ENCODE measurements around the gene EXOSC9.

DNA sequence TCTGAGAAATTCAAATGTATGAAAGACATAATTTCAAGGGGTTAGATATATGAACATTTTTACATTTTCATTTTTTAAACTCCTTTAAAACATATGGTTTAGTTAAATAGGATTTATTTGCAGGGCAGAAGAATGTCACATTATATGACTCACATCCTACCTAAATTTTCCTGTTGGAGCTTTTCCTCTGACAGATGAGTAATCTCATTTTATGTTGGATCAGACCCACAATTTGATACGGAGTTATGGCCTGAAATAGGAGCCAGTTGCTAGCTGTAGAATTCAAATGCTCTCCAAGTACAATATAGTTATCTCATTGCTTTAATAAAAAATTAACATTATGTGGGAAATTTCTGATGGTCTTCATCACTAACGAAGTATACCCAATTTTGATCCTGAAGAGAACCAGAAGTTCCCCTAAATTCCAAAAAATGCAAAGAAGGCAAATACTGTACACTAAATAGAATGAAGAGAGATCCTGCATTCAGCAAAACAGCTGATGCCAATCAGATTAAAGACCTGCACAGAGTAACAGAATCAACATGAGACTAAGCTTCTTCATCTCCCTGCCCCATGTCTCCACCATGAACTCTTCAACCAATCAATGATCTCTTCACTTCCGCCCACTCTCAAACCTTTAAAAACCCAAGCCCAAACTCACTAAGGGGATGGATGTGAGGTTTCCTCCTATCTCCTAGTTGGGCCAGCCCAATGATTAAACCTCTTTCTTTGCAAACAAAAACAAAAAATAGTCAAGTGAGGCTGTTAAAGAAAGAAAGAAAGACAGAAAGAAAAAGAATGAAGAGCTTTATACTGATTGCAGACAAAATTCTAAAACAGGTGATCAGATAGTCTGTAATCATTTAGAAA, 10.9 kb upstream of the EXOSC9 start:
- TF ChIP-seq, protein P1, sequence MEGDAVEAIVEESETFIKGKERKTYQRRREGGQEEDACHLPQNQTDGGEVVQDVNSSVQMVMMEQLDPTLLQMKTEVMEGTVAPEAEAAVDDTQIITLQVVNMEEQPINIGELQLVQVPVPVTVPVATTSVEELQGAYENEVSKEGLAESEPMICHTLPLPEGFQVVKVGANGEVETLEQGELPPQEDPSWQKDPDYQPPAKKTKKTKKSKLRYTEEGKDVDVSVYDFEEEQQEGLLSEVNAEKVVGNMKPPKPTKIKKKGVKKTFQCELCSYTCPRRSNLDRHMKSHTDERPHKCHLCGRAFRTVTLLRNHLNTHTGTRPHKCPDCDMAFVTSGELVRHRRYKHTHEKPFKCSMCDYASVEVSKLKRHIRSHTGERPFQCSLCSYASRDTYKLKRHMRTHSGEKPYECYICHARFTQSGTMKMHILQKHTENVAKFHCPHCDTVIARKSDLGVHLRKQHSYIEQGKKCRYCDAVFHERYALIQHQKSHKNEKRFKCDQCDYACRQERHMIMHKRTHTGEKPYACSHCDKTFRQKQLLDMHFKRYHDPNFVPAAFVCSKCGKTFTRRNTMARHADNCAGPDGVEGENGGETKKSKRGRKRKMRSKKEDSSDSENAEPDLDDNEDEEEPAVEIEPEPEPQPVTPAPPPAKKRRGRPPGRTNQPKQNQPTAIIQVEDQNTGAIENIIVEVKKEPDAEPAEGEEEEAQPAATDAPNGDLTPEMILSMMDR (IDR thresholded peaks at IDR 0.05; ENCODE audit: low read depth, low read length): no peak
- no peak for TF ChIP-seq MYC (IDR thresholded peaks at IDR 0.05; ENCODE audit: low read depth, low read length)
- no peak for TF ChIP-seq POLR2A (IDR thresholded peaks at IDR 0.05; ENCODE audit: extremely low read depth, insufficient read length)

Data from NB4 (cell line).